Natural killer cell (primary cell): ENCODE results near the gene MARS2. TPM values are rescaled to one million over a fixed set of nuclear protein-coding genes. Genes with fewer than 3 reads are reported as not detected.
A peak's percentile ranks its signal among the peaks of the same experiment; 100 is the strongest.

ENCODE experiments used
- ATAC-seq, 3 donors: fragments of 150-1000 bp in 2 of 3; fragments of 200-7000 bp in 1 of 3; cut with Tn5 transposase; 1 replicate in 1 of 3; 2 replicates in 2 of 3; pipeline ENCODE4 v1.10.0; 2021; ENCODE audit warnings: mild to moderate bottlenecking in 2 of 3, moderate library complexity in 2 of 3
- DNase-seq, 2 donors: peaks; one replicate each; pipeline versions ENCODE4 v3.0.0 to v3.0.0-alpha.2; 2013 to 2021; ENCODE audit warnings: mixed read lengths in 1 of 2
- H3K27ac ChIP-seq: one replicate; pipeline ENCODE4 v1.5.1; 2013; ENCODE audit warnings: mild to moderate bottlenecking, low read length
- H3K27me3 ChIP-seq: one replicate; pipeline ENCODE4 v1.6.1; 2013; ENCODE audit warnings: low read length; ENCODE audit not compliant: control insufficient read depth, insufficient read depth
- H3K36me3 ChIP-seq: one replicate; pipeline ENCODE4 v1.6.1; 2013; ENCODE audit warnings: low read length; ENCODE audit not compliant: control insufficient read depth, insufficient read depth
- H3K4me1 ChIP-seq: one replicate; pipeline ENCODE4 v1.6.1; 2013; ENCODE audit warnings: low read length; ENCODE audit not compliant: control insufficient read depth, insufficient read depth
- H3K4me3 ChIP-seq: one replicate; pipeline ENCODE4 v1.5.1; 2013; ENCODE audit warnings: low read length
- H3K9me3 ChIP-seq: one replicate; pipeline ENCODE4 v1.6.1; 2013; ENCODE audit warnings: low read length; ENCODE audit not compliant: control insufficient read depth, insufficient read depth
- H3K27ac Mint-ChIP-seq, 2 donors: one replicate each; pipeline ENCODE4 v1.8.0; 2022; ENCODE audit warnings: mild to moderate bottlenecking in 2 of 2, mixed read lengths in 2 of 2, moderate library complexity in 1 of 2
- H3K27me3 Mint-ChIP-seq, 2 donors: one replicate each; pipeline ENCODE4 v1.8.0; 2022; ENCODE audit warnings: low read depth in 2 of 2, mixed read lengths in 2 of 2
- H3K36me3 Mint-ChIP-seq: one replicate; pipeline ENCODE4 v1.8.0; 2022; ENCODE audit warnings: mixed read lengths
- H3K4me1 Mint-ChIP-seq, 2 donors: one replicate each; pipeline ENCODE4 v1.8.0; 2022; ENCODE audit warnings: mixed read lengths in 2 of 2
- H3K4me3 Mint-ChIP-seq: one replicate; pipeline ENCODE4 v1.8.0; 2022; ENCODE audit warnings: mild to moderate bottlenecking, moderate library complexity, mixed read lengths
- H3K9me3 Mint-ChIP-seq, 2 donors: one replicate each; pipeline ENCODE4 v1.8.0; 2022; ENCODE audit warnings: mixed read lengths in 2 of 2
- CTCF ChIP-seq: fragments of 200-600 bp; IDR thresholded peaks from one replicate; pipeline ENCODE4 v1.8.0; 2022; ENCODE audit warnings: antibody characterized with exemption
- WGBS: methylation state at CpG from one replicate; pipeline ENCODE4 v1.1.7; 2013; ENCODE audit warnings: missing lambda C conversion rate; ENCODE audit not compliant: insufficient coverage; 5-methylcytosine and 5-hydroxymethylcytosine counted together
- intact Hi-C: fragments of 100-400 bp; cut with micrococcal nuclease; formaldehyde crosslinking; loops from one replicate; pipeline ENCODE4 v1.14.2; 2022
- total RNA-seq, 4 donors: library from RNA; stranded (reverse); fragments of 120-200 nt in 1 of 4; gene quantifications; one replicate each; pipeline versions ENCODE4 v1.2.3 to v1.2.4, GENCODE V29; 2013 to 2022

MARS2 gene
- total RNA-seq, result 10 to 100 TPM in 2 of 3 donors, 1 to 10 TPM in 1; 5.7 to 12.2 (median 11.8) TPM
- total RNA-seq (2013), result 12.9 TPM

GRCh38 chr2:197705121-197705911 is at the start of gene MARS2:
Gene MARS2, plus strand, starts transcription at chr2:197705369. Its CDS starts 37 bp downstream, at chr2:197705406.
- Mint-ChIP-seq H3K9me3 (no peaks in the 10 kb centered on the region), H3K27me3 (peaks cover 9 to 25% of the 10 kb centered on the region in 2 donors), H3K27ac (peak within 1 kb of the TSS; percentile 88 to 92), H3K36me3 (no peaks in the 10 kb centered on the region), H3K4me1 (peaks cover 52 to 53% of the 10 kb centered on the region in 2 donors), H3K4me3 (peak within 1 kb of the TSS; percentile 88)
- Histone ChIP-seq H3K9me3 (no peaks in the 10 kb centered on the region), H3K4me1 (peaks cover 21% of the 10 kb centered on the region), H3K36me3 (peaks cover 5% of the 10 kb centered on the region), H3K4me3 (peak within 1 kb of the TSS; percentile 97), H3K27me3 (no peaks in the 10 kb centered on the region), H3K27ac (peak within 1 kb of the TSS; percentile 81)
- under 1% methylated on average over 86 of the region's 86 CpGs for WGBS
- peak; percentile 86 to 94 (median 89) for ATAC-seq
- DNase-seq, result peak; percentile 89 to 98
- no peak for TF ChIP-seq CTCF
- intact Hi-C loops, result loop anchor here (2.0 to 5.0 kb wide), 3 partner anchors 189 to 422 kb away; partner anchors contain the start of genes MOB4 and SF3B1

GRCh38 chr2:197657562-197657961 is 47.6 kb upstream of the MARS2 start:
- no peaks in the 10 kb centered on the region for H3K9me3 Mint-ChIP-seq

GRCh38 chr2:197661626-197662025 is 43.5 kb upstream of the MARS2 start:
- Histone ChIP-seq H3K27ac (no peak overlapping the region), H3K9me3 (no peaks in the 10 kb centered on the region), H3K27me3 (no peaks in the 10 kb centered on the region), H3K36me3 (no peaks in the 10 kb centered on the region), H3K4me1 (no peaks in the 10 kb centered on the region), H3K4me3 (no peak overlapping the region)
- peaks cover 2 to 6% of the 10 kb centered on the region in 2 donors for H3K9me3 Mint-ChIP-seq
- intact Hi-C loops, result no loop called here
- no peak overlapping the region for H3K4me3 Mint-ChIP-seq
- no peaks in the 10 kb centered on the region for H3K4me1 Mint-ChIP-seq
- peaks cover 3 to 7% of the 10 kb centered on the region in 2 donors for H3K27me3 Mint-ChIP-seq
- WGBS, result 100% methylated on average over 2 of the region's 3 CpGs
- TF ChIP-seq CTCF, result no peak
- no peak for ATAC-seq
- no peak overlapping the region for H3K27ac Mint-ChIP-seq
- DNase-seq, result no peak
- H3K36me3 Mint-ChIP-seq, result peaks cover 5% of the 10 kb centered on the region

More at GRCh38 chr2:197657562-197657961, 47.6 kb upstream of the MARS2 start:
- H3K27ac ChIP-seq, result no peak overlapping the region
- intact Hi-C loops, result no loop called here
- Mint-ChIP-seq H3K36me3 (no peaks in the 10 kb centered on the region), H3K4me1 (no peaks in the 10 kb centered on the region), H3K4me3 (no peak overlapping the region), H3K27me3 (peaks cover 0 to 4% of the 10 kb centered on the region in 2 donors), H3K27ac (no peak overlapping the region)
- no peak overlapping the region for H3K4me3 ChIP-seq
- H3K9me3 ChIP-seq, result no peaks in the 10 kb centered on the region
- H3K36me3 ChIP-seq, result no peaks in the 10 kb centered on the region
- H3K4me1 ChIP-seq, result no peaks in the 10 kb centered on the region
- H3K27me3 ChIP-seq, result no peaks in the 10 kb centered on the region
- DNase-seq (no peak), ATAC-seq (no peak)
- TF ChIP-seq CTCF, result no peak
